Naive thymus-derived CD4-positive, alpha-beta T cell (primary cell): ENCODE measurements around the gene TYMP. TPM values are rescaled to one million over a fixed set of nuclear protein-coding genes. Genes with fewer than 3 reads are reported as not detected.
A peak's percentile ranks its signal among the peaks of the same experiment; 100 is the strongest.

Experiments
- ATAC-seq: fragments of 150-1000 bp; cut with Tn5 transposase; 2 replicates; pipeline ENCODE4 v1.10.0; 2021; ENCODE audit warnings: mild to moderate bottlenecking, moderate library complexity
- CTCF ChIA-PET: fragments of 350-600 bp; sonication (Branson Sonifier 250); formaldehyde crosslinking; loops from one replicate; lab custom pipeline; 2021; ENCODE audit warnings: antibody characterized with exemption; lab: Charles Lee
- POLR2A ChIA-PET: fragments of 350-600 bp; sonication (Branson Sonifier 250); formaldehyde crosslinking; loops from one replicate; lab custom pipeline; 2021; ENCODE audit warnings: antibody characterized with exemption, inconsistent platforms; lab: Charles Lee
- DNase-seq, 9 donors: peaks; one replicate each; pipeline versions ENCODE4 v3.0.0 to v3.0.0-alpha.2; 2020 to 2022; ENCODE audit warnings: mixed read lengths in 1 of 9
- H3K27ac ChIP-seq: one replicate; pipeline ENCODE4 v1.7.0; 2013; ENCODE audit warnings: mild to moderate bottlenecking, low read depth, low read length, moderate library complexity
- H3K27me3 ChIP-seq, 2 donors: one replicate each; pipeline ENCODE4 v1.7.0; 2013; ENCODE audit warnings: low read length in 2 of 2, mild to moderate bottlenecking in 2 of 2, moderate library complexity in 2 of 2; ENCODE audit not compliant: control insufficient read depth in 2 of 2, insufficient read depth in 2 of 2
- H3K36me3 ChIP-seq, 3 experiments: 1 replicate in 2 of 3; 2 replicates in 1 of 3; pipeline ENCODE4 v1.7.0; 2013; ENCODE audit warnings: low read length in 3 of 3, mild to moderate bottlenecking in 3 of 3, moderate library complexity in 1 of 3; ENCODE audit not compliant: insufficient read depth in 3 of 3, control insufficient read depth in 2 of 3
- H3K4me1 ChIP-seq, 2 donors: one replicate each; pipeline ENCODE4 v1.7.0; 2013; ENCODE audit warnings: low read length in 2 of 2, mild to moderate bottlenecking in 2 of 2, moderate library complexity in 1 of 2; ENCODE audit not compliant: control insufficient read depth in 2 of 2, insufficient read depth in 2 of 2
- H3K4me3 ChIP-seq: 2 replicates; pipeline ENCODE4 v1.7.0; 2013; ENCODE audit warnings: mild to moderate bottlenecking, low read length
- H3K9me3 ChIP-seq, 3 experiments: 1 replicate in 2 of 3; 2 replicates in 1 of 3; pipeline ENCODE4 v1.7.0; 2013; ENCODE audit warnings: low read length in 3 of 3; ENCODE audit not compliant: control insufficient read depth in 2 of 3
- H3K27ac Mint-ChIP-seq, 9 donors: one replicate each; pipeline ENCODE4 v1.8.0; 2020 to 2022; ENCODE audit warnings: mixed read lengths in 9 of 9, mild to moderate bottlenecking in 8 of 9, moderate library complexity in 5 of 9, inconsistent platforms in 2 of 9
- H3K27me3 Mint-ChIP-seq, 5 donors: one replicate each; pipeline ENCODE4 v1.8.0; 2021 to 2022; ENCODE audit warnings: mixed read lengths in 5 of 5, mild to moderate bottlenecking in 1 of 5
- H3K36me3 Mint-ChIP-seq, 5 donors: one replicate each; pipeline ENCODE4 v1.8.0; 2020 to 2022; ENCODE audit warnings: mixed read lengths in 5 of 5, mild to moderate bottlenecking in 3 of 5, inconsistent platforms in 1 of 5
- H3K4me1 Mint-ChIP-seq, 7 donors: one replicate each; pipeline ENCODE4 v1.8.0; 2020 to 2022; ENCODE audit warnings: mixed read lengths in 7 of 7, mild to moderate bottlenecking in 3 of 7, inconsistent platforms in 1 of 7
- H3K4me3 Mint-ChIP-seq, 10 donors: one replicate each; pipeline ENCODE4 v1.8.0; 2020 to 2022; ENCODE audit warnings: mild to moderate bottlenecking in 10 of 10, mixed read lengths in 10 of 10, moderate library complexity in 6 of 10, inconsistent platforms in 2 of 10
- H3K9me3 Mint-ChIP-seq, 11 donors: one replicate each; pipeline ENCODE4 v1.8.0; 2020 to 2022; ENCODE audit warnings: mixed read lengths in 11 of 11, mild to moderate bottlenecking in 4 of 11, inconsistent platforms in 1 of 11, moderate library complexity in 1 of 11
- intact Hi-C, 2 donors: fragments of 100-400 bp; cut with micrococcal nuclease; formaldehyde crosslinking; loops; one replicate each; pipeline ENCODE4 v1.15.1; 2023
- polyA plus RNA-seq, 2 donors: library from polyadenylated mRNA; unstranded; fragments of 300-500 nt; fragmentation: Illumina TruSeq; gene quantifications; one replicate each; pipeline ENCODE4 v1.2.3, GENCODE V29; 2021
- total RNA-seq, 6 experiments: library from RNA in 5 of 6; stranded (reverse) in 5 of 6; gene quantifications; 1 replicate in 5 of 6; 2 replicates in 1 of 6; pipeline ENCODE4 v1.2.3 and lab custom pipeline; 2021 to 2026

TYMP gene
- total and polyA plus RNA-seq, 7 experiments from 2014 or later, result 2.7 to 161 (median 7.9) TPM

DNA sequence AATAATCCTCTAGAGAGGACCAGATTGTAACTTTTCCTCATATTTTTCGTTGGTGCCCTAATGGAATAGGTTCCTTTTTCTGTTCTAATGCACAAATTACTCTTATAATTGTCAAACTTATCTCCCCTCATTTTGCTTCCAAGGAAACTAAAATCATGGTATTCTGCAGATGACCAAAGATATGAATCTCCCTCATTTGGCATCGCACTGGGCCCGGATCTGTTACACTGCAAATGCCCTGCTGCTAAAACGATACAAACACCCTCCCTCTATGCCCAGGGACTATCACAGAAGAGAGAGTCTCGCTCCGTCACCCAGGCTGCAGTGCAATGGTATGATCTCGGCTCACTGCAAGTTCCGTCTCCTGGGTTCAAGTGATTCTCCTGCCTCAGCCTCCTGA lies 23.5 kb upstream of the TYMP start:
- no peak for DNase-seq
- peaks cover 14 to 17% of the 10 kb centered on the region in 2 donors for H3K4me1 ChIP-seq
- Mint-ChIP-seq H3K9me3 (peaks cover 0 to 2% (median 0%) of the 10 kb centered on the region in 11 donors), H3K27me3 (peaks cover 0 to 5% (median 0%) of the 10 kb centered on the region in 5 donors), H3K36me3 (peaks cover 0 to 10% (median 0%) of the 10 kb centered on the region in 5 donors), H3K4me1 (peaks cover 12 to 22% (median 16%) of the 10 kb centered on the region in 7 donors), H3K27ac (no peak overlapping the region), H3K4me3 (no peak overlapping the region)
- intact Hi-C loops, result no loop called here
- no peaks in the 10 kb centered on the region for H3K9me3 ChIP-seq
- H3K36me3 ChIP-seq, result no peaks in the 10 kb centered on the region
- H3K27me3 ChIP-seq, result no peaks in the 10 kb centered on the region
- CTCF ChIA-PET, result interaction anchor here (1.4 kb wide), 1 partner anchor 28 kb away, joined by 5 read pairs; the partner anchor contains the start of gene SCO2
- POLR2A ChIA-PET, result interaction anchor here (3.9 to 6.3 kb wide), 2 partner anchors 13 to 26 kb away, joined by 20 to 77 read pairs; partner anchors contain the start of genes SCO2 and TYMP
- H3K4me3 ChIP-seq, result no peak overlapping the region
- H3K27ac ChIP-seq, result no peak overlapping the region
- ATAC-seq, result no peak

- Mint-ChIP-seq H3K9me3 (peaks cover 0 to 2% (median 0%) of the 10 kb centered on the region in 11 donors), H3K4me3 (peak overlapping the region in 8 of 10 donors; percentile 32 to 88 (median 50)), H3K36me3 (peaks cover 0 to 10% (median 0%) of the 10 kb centered on the region in 5 donors), H3K27me3 (peaks cover 0 to 5% (median 0%) of the 10 kb centered on the region in 5 donors), H3K27ac (peak overlapping the region in 6 of 9 donors; percentile 25 to 87 (median 70)), H3K4me1 (peaks cover 16 to 22% (median 17%) of the 10 kb centered on the region in 7 donors)
- peaks cover 14 to 22% of the 10 kb centered on the region in 2 donors for H3K4me1 ChIP-seq
- no peaks in the 10 kb centered on the region for H3K36me3 ChIP-seq
- ChIA-PET POLR2A (interaction anchor here (0.6 to 6.3 kb wide), 7 partner anchors 8 to 40 kb away, joined by 3 to 77 read pairs (median 5); partner anchors contain the start of genes SCO2, SYCE3 and TYMP), CTCF (interaction anchor here (0.7 to 4.3 kb wide), 5 partner anchors 9 to 70 kb away, joined by 3 to 31 read pairs (median 3); partner anchors contain the start of gene SCO2)
- H3K27me3 ChIP-seq, result no peaks in the 10 kb centered on the region
- no peak overlapping the region for H3K4me3 ChIP-seq
- H3K27ac ChIP-seq, result no peak overlapping the region
- intact Hi-C loops, result no loop called here
- DNase-seq (no peak), ATAC-seq (no peak)
- no peaks in the 10 kb centered on the region for H3K9me3 ChIP-seq
These were observed 21.4 kb upstream of the TYMP start for GRCh38 chr22:50551160-50551752.

DNA sequence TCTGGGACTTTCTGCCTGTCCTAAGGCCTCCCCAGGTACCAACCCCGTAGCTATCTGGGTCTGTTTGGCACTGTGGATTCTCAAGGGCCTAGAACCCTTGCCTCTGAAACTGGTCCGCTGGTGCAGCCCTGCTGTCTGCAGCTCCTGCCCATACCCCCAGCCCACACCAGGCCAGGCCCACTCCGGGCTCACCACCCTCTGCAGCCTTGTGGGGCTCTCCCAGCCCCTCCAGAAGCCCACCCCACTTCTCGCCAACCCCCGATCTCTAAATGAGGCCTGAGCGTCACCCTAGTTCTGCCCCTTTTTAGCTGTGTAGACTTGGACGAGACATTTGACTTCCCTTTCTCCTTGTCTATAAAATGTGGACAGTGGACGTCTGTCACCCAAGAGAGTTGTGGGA lies 20.6 kb upstream of the TYMP start:
- intact Hi-C loops, result no loop called here
- Mint-ChIP-seq H3K36me3 (peaks cover 0 to 10% (median 0%) of the 10 kb centered on the region in 5 donors), H3K27me3 (peaks cover 0 to 3% (median 0%) of the 10 kb centered on the region in 5 donors), H3K4me3 (peak overlapping the region; percentile 69 to 88 (median 82)), H3K9me3 (peaks cover 0 to 2% (median 0%) of the 10 kb centered on the region in 11 donors), H3K4me1 (peaks cover 20 to 30% (median 25%) of the 10 kb centered on the region in 7 donors), H3K27ac (peak overlapping the region; percentile 8 to 89 (median 80))
- peaks cover 18 to 30% of the 10 kb centered on the region in 2 donors for H3K4me1 ChIP-seq
- DNase-seq (no peak), ATAC-seq (no peak)
- no peaks in the 10 kb centered on the region for H3K36me3 ChIP-seq
- no peaks in the 10 kb centered on the region for H3K9me3 ChIP-seq
- H3K4me3 ChIP-seq, result no peak overlapping the region
- no peaks in the 10 kb centered on the region for H3K27me3 ChIP-seq
- ChIA-PET POLR2A (interaction anchor here (0.7 to 6.3 kb wide), 9 partner anchors 9 to 70 kb away, joined by 3 to 77 read pairs (median 4); partner anchors contain the start of genes SCO2, SYCE3 and TYMP), CTCF (interaction anchor here (0.7 to 4.3 kb wide), 4 partner anchors 15 to 71 kb away, joined by 3 to 31 read pairs (median 3); partner anchors contain the start of gene SCO2)
- no peak overlapping the region for H3K27ac ChIP-seq

- intact Hi-C loops, result loop anchor here (1.0 kb wide), 4 partner anchors 10 to 71 kb away; partner anchors contain the start of genes CHKB (in 2 of the 2) and SYCE3 (in 1 of the 2)
- H3K9me3 Mint-ChIP-seq, result peaks cover 0 to 2% (median 0%) of the 10 kb centered on the region in 11 donors
- no peaks in the 10 kb centered on the region for H3K27me3 Mint-ChIP-seq
- CTCF ChIA-PET, result interaction anchor here (1.0 to 4.3 kb wide), 7 partner anchors 10 to 305 kb away, joined by 3 to 31 read pairs (median 7); partner anchors contain the start of genes SCO2 and TUBGCP6
- DNase-seq, result no peak
- peaks cover 0 to 10% (median 0%) of the 10 kb centered on the region in 5 donors for H3K36me3 Mint-ChIP-seq
- no peaks in the 10 kb centered on the region for H3K9me3 ChIP-seq
- peak overlapping the region; percentile 64 to 88 (median 82) for H3K4me3 Mint-ChIP-seq
- peak overlapping the region; percentile 90 for H3K27ac ChIP-seq
- H3K27me3 ChIP-seq, result no peaks in the 10 kb centered on the region
- peak; percentile 8 for ATAC-seq
- H3K36me3 ChIP-seq, result no peaks in the 10 kb centered on the region
- POLR2A ChIA-PET, result interaction anchor here (0.7 to 6.3 kb wide), 16 partner anchors 9 to 90 kb away, joined by 3 to 77 read pairs (median 5); partner anchors contain the start of genes ARSA, SCO2, SYCE3 and TYMP
- peak overlapping the region; percentile 69 for H3K4me3 ChIP-seq
- H3K4me1 Mint-ChIP-seq, result peaks cover 31 to 43% (median 33%) of the 10 kb centered on the region in 7 donors
- peaks cover 30 to 42% of the 10 kb centered on the region in 2 donors for H3K4me1 ChIP-seq
- peak overlapping the region; percentile 40 to 87 (median 84) for H3K27ac Mint-ChIP-seq
These were observed 19.3 kb upstream of the TYMP start for GRCh38 chr22:50548921-50549790.

DNA sequence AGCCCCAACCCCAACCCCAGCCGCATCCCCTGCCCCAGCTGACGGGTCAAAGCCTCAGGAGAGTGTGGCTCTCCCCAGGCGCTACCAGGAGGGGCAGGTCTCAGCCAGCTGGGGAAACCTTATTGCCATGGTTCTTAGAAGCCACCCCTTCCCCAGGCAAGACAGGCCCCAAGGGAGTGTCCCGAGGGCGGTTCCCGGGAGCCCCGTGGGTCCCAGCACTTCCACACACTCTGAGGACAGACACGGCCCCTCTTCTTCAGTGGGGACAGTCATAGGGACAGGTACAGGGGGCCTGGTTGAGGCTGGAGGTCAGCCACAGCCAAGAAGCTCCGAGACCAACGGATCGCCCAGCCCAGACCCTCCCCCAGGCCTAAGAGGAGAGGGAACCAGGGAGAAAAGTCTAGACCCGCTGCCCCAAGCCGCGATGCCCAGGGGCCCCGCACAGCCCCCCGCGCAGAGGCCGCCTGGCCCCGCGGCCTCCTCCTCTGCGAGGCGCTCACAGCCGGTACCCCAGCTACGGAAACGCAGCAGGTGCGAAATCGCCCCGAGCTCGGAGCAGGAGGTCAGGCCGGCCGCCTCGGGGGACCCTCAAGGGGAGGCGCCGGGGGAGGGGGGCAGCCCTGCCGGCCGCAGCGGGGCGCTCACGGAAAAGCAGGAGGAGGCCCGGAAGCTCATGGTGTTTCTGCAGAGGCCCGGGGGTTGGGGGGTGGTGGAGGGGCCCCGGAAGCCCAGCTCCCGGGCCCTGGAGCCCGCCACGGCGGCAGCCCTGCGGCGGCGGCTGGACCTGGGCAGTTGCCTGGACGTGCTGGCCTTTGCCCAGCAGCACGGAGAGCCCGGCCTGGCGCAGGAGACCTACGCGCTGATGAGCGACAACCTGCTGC lies 18.5 kb upstream of the TYMP start:
- ChIA-PET CTCF (interaction anchor here (0.7 to 4.3 kb wide), 10 partner anchors 9 to 304 kb away, joined by 3 to 31 read pairs (median 4); partner anchors contain the start of genes SCO2 and TUBGCP6), POLR2A (interaction anchor here (0.6 to 6.3 kb wide), 21 partner anchors 10 to 91 kb away, joined by 3 to 77 read pairs (median 5); partner anchors contain the start of genes ARSA, LMF2, NCAPH2 and SCO2)
- H3K27me3 Mint-ChIP-seq, result no peaks in the 10 kb centered on the region
- Histone ChIP-seq H3K27ac (peak overlapping the region; percentile 90), H3K4me3 (peak overlapping the region; percentile 69), H3K9me3 (no peaks in the 10 kb centered on the region), H3K36me3 (no peaks in the 10 kb centered on the region), H3K4me1 (peaks cover 35 to 46% of the 10 kb centered on the region in 2 donors), H3K27me3 (no peaks in the 10 kb centered on the region)
- intact Hi-C loops, result loop anchor here (1.0 kb wide), 4 partner anchors 9 to 72 kb away; partner anchors contain the start of genes CHKB (in 2 of the 2) and SYCE3 (in 1 of the 2)
- peak overlapping the region; percentile 62 to 92 (median 79) for H3K27ac Mint-ChIP-seq
- peaks cover 0 to 2% (median 0%) of the 10 kb centered on the region in 11 donors for H3K9me3 Mint-ChIP-seq
- peaks cover 0 to 10% (median 0%) of the 10 kb centered on the region in 5 donors for H3K36me3 Mint-ChIP-seq
- DNase-seq (peak in 8 of 9 donors; percentile 55 to 76 (median 68)), ATAC-seq (peak; percentile 65)
- peaks cover 31 to 43% (median 33%) of the 10 kb centered on the region in 7 donors for H3K4me1 Mint-ChIP-seq
- peak overlapping the region; percentile 55 to 88 (median 68) for H3K4me3 Mint-ChIP-seq
